BE2C (cell line): Measurements from ENCODE around the gene HCRT.

ENCODE experiments used
- DNase-seq: peaks from one replicate; pipeline ENCODE4 v3.0.0-alpha.2; 2020
- H3K27me3 ChIP-seq: fragments of 250-450 bp; sonication (Bioruptor Pico); 2 replicates; pipeline ENCODE4 v1.5.1; 2020; ENCODE audit warnings: mild to moderate bottlenecking
- H3K36me3 ChIP-seq: fragments of 250-450 bp; sonication (Bioruptor Pico); 2 replicates; pipeline ENCODE4 v1.5.1; 2020; ENCODE audit warnings: mild to moderate bottlenecking
- H3K4me1 ChIP-seq: fragments of 250-450 bp; sonication (Bioruptor Pico); 2 replicates; pipeline ENCODE4 v1.5.1; 2020
- H3K4me3 ChIP-seq: 2 replicates; pipeline ENCODE4 v1.5.1; 2011; ENCODE audit warnings: low read depth, low read length
- H3K9me3 ChIP-seq: fragments of 250-450 bp; sonication (Bioruptor Pico); 2 replicates; pipeline ENCODE4 v1.5.1; 2020
- CTCF ChIP-seq: IDR thresholded peaks from 2 replicates; pipeline ENCODE4 v1.5.1; 2012; ENCODE audit warnings: mild to moderate bottlenecking, low read depth, low read length

Gene HCRT

GRCh38 chr17:42177684-42178083 is 7.6 kb downstream of the HCRT start:
- Histone ChIP-seq H3K4me3 (no peak overlapping the region), H3K4me1 (no peaks in the 10 kb centered on the region), H3K9me3 (no peaks in the 10 kb centered on the region), H3K27me3 (no peaks in the 10 kb centered on the region), H3K36me3 (peaks cover 12% of the 10 kb centered on the region)
- TF ChIP-seq CTCF, result no peak
- no peak for DNase-seq

GRCh38 chr17:42174126-42174783 is 11.0 kb downstream of the HCRT start:
- TF ChIP-seq CTCF, result no peak

GRCh38 chr17:42171831-42172230 is 13.4 kb downstream of the HCRT start:
- Histone ChIP-seq H3K4me3 (no peak overlapping the region), H3K27me3 (no peaks in the 10 kb centered on the region), H3K4me1 (no peaks in the 10 kb centered on the region), H3K36me3 (peaks cover 19% of the 10 kb centered on the region), H3K9me3 (no peaks in the 10 kb centered on the region)
- DNase-seq, result no peak
- TF ChIP-seq CTCF, result no peak

More at GRCh38 chr17:42174126-42174783, 11.0 kb downstream of the HCRT start:
- Histone ChIP-seq H3K9me3 (no peaks in the 10 kb centered on the region), H3K4me3 (no peak overlapping the region), H3K36me3 (peaks cover 19% of the 10 kb centered on the region), H3K4me1 (no peaks in the 10 kb centered on the region), H3K27me3 (no peaks in the 10 kb centered on the region)
- DNase-seq, result no peak

GRCh38 chr17:42169351-42169750 is 15.9 kb downstream of the HCRT start:
- TF ChIP-seq CTCF, result no peak
- DNase-seq, result no peak
- H3K4me3 ChIP-seq, result no peak overlapping the region
- H3K4me1 ChIP-seq, result no peaks in the 10 kb centered on the region
- H3K36me3 ChIP-seq, result peaks cover 9% of the 10 kb centered on the region
- no peaks in the 10 kb centered on the region for H3K9me3 ChIP-seq
- H3K27me3 ChIP-seq, result no peaks in the 10 kb centered on the region

- TF ChIP-seq CTCF, result no peak
- Histone ChIP-seq H3K9me3 (no peaks in the 10 kb centered on the region), H3K36me3 (peaks cover 8% of the 10 kb centered on the region), H3K4me1 (no peaks in the 10 kb centered on the region), H3K4me3 (no peak overlapping the region), H3K27me3 (no peaks in the 10 kb centered on the region)
- no peak for DNase-seq
These were observed 17.4 kb downstream of the HCRT start for GRCh38 chr17:42167807-42168206.

- H3K27me3 ChIP-seq, result no peaks in the 10 kb centered on the region
- H3K36me3 ChIP-seq, result peaks cover 6% of the 10 kb centered on the region
- DNase-seq, result no peak
- no peaks in the 10 kb centered on the region for H3K9me3 ChIP-seq
- H3K4me3 ChIP-seq, result no peak overlapping the region
- peaks cover 3% of the 10 kb centered on the region; the same call in 1 of the 2 replicates for H3K4me1 ChIP-seq
- TF ChIP-seq CTCF, result no peak
These were observed 19.0 kb downstream of the HCRT start for GRCh38 chr17:42166196-42166763.
